NCI-H2196 treated with DMSO at 0.1 percent for 48 hours (cell line): ENCODE results near the gene YWHAB.
A peak's percentile ranks its signal among the peaks of the same experiment; 100 is the strongest.
"Not testable (repeated sequence)": the region's sequence is repeated elsewhere in the genome, so short reads cannot be mapped to it uniquely, and the experiment has no call there.

ENCODE experiments used
- DNase-seq: peaks from one replicate; lab custom pipeline; 2025; ENCODE audit not compliant: unreplicated experiment; lab: John Stamatoyannopoulos, UW

YWHAB gene

DNA sequence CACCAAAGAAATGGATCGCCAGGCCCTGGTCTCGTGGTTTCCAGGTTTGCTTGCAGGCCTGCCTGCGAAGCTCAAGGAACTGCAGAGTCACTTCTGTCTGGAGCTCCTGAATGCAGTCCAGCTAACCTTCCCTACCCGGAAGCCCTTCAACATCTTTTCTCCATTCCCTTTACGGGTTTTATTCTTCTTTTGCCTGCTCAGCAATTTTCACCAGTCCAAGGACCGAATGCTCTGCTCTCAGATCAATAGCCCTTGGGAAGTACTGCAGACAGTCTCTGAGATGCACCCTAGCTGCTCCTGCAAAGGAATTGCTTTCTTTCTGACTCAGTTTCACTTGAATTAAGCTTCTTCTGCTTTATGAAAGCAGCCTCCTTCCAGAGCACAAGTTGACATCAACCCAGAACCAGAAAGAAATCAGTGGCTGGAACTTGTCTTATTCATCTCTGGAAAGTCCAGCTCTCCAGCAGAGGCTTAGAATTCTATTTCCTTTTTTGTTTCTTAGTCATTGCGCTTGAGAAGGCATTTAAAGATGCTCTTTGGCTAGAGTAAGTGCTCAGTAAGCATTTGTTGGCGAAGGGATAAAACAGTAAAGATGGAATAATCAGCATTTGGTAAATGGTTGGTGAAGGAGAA, 18.7 kb upstream of the YWHAB start:
- no peak for DNase-seq

DNA sequence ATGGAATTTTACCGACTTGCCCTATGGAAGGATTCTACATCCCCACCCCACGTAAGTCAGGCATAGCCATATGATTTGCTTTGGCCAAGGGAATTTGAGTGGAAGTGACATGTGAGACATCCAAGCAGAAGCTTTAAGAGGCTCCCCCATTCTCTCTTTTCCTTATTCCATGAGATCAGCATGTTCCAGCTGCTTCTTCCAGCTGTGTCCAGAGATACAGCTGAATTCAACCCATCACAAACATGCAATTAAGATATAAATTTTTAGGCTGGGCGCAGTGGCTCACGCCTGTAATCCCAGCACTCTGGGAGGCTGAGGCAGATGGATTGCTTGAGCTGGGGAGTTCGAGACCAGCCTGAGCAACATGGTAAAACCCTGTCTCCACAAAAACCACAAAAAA, 16.0 kb upstream of the YWHAB start:
- DNase-seq: no peak

DNA sequence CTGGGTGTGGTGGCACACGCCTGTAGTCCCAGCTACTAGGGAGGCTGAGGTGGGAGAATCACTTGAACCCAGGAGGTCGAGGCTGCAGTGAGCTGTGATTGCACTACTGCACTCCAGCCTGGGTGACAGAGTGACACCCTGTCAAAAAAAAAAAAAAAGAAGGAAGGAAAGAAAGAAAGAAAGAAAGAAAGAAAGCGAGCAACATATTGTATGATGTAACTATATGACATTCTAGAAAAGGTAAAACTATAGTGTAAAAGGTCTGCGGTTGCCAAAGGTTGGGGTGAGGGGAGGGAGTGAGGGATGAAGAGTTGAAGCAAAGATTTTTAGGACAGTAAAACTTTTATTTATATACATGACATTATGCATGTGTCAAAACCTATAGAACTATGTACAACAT, 3.1 kb upstream of the YWHAB start:
- not testable (repeated sequence) for DNase-seq

DNA sequence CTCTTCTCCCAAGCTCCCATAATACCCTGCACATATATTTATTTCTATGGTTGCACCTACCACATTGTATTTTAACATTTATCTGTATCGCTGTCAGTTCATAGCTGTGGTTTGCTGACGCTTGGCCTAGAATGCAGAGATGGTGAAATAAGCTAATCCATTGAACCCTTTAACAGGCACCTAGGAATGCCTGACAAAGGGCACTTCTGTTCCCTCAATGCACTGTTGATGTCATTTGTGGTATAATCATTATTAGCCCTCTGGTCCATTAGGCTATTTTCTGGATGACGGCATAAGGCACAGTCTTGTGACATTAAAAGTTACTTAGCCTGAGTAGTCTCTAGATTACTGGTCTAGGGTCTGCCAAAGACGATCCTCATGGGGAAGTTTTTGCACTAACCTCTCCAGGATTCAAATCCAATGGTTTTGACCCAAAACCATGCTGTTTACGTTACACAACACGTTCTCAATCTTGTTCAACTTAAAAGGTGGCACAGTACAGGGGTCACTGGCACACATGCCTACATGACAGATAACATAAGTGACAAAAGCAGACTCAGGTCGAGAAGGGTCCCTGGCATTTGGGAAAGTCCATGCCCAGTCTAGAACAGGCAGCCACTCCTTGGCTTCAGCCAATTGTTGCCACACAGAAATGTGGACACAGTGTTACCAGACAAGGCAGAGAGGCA, 2.1 kb upstream of the YWHAB start:
- DNase-seq: no peak

DNA sequence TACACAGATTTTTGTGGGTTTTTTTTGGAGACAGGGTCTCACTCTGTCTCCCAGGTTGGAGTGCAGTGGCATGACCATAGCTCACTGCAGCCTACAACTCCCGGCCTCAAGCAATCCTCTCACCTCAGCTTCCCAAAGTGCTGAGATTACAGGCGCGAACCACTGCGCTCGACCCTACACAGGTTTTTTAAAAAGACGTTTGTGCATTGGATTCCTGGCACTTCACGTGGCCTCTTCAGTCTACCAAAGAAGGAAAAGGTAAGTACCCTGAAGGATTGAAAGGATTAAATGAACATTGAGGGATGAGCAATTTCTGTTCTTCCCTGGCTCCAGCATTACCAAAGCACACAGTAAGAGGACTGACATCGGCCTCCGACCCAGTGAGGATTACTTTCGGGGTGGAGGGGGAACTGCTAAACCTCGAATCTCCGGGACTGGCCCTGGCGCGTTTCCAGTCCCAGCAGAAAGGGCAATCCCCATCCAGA, 556 bp upstream of the YWHAB start:
- DNase-seq: no peak

DNA sequence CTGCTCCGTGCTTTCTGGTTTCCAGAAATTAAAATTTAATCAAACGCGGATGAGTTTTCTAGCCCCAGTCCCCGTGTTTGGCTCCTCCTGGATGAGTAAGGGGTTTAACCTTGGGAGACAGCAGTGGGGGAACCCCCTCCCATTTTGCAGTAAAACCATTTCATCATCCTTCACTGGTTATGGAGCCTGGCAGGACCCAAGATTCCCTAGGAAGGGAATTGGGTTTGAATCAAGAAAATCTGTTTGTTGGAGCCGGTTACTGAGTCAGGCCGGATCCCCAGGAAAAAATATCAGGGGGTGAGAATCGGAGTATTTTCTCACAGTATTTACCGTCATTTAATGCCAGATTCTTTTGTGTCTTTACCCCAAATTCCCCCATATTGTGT, 754 bp downstream of the YWHAB start:
- no peak for DNase-seq

DNA sequence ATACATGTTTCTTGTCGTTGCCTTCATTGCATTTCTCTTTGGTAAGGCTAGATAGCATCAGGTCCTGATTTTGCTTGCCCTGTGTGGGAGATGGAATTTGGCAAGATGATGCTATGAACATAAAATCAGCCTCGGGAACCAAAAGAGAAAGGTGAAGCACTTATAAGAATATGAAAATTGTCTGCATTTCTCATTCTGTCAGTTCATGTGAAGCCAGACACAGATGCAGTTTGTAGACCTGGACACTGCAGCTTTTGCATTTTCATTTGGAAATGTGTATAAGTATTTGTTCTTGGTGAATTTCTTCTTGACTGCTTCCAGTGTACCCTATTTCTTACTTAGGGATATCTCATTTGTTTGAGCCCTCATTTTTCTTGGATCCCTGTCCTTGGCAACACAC, 1.3 kb downstream of the YWHAB start:
- DNase-seq: no peak

DNA sequence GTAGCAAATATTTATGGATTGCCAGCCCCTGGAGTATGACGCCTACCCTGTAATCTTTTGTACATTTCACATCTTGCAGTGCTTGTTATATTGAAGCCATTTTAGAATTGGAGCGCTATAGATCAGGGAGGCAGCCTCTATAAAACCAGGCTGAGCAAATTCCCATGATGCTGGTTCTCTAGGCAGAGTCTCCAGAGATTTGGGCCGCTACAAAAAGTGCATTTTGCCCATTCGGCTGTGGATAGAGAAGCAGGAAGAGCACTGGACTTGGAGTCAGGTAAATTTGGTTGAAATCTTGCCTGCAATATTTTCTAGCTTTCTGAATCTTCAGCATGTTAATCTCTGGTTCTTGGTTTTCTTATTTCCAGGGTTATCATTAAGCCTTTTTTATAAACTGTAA, 2.0 kb downstream of the YWHAB start:
- DNase-seq: no peak

DNA sequence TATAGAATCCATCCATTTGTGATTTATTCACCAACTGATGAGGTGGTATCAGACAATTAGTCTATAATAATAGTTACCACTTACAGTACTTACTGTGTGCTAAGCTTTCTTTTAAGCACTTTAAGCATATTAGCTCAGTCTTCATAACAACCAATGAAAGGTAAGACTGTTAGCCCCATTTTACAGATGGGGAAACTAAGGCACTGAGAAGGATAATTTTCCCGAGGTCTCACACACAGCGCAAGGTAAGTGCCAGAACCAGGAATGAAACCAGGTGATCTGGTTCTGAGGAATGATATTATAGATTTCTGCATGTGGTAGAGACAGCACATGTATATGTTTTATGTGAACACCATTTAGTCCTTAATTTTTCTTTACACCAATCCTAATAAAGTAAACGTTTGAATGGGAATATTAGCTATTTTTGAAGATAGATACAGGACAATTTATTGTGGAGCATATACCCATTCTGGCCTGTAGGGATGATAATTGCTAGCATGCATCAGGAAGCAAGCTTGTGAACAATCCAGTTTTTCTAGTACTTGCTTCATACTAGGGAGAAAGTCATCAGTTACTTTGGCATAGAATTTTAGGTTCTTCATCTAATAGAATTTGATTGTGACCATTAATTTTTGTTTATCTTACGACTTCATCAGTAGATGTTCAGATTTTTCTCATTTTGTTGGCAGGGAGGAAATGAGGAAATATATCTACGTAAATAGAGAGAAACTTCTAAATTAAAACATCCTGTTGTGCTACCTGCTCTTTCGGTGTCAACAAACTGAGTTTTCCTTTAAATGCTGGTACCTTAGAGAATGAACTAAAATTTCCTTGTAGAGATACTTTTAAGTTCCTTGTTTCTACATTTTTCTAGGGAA, 3.0 kb downstream of the YWHAB start:
- DNase-seq: no peak

DNA sequence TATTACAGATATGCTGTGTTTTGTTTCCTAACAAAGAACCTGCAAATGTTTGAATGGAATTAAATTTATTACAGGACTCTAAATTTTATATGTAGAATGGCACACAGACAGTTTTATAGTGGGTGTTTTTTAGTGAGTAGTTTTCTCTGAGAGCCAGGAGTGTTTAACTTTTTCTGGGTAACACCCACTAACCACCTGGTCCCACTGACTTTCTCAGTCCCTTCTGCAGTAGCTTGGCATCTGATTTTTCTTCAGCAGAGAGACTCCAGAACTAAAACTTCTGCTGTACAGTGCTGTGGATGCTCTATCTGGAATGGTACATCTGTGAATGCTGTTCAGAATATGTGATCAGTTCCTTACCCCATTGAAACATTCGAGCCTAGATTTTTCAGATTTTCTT, 6.3 kb downstream of the YWHAB start:
- DNase-seq: no peak

DNA sequence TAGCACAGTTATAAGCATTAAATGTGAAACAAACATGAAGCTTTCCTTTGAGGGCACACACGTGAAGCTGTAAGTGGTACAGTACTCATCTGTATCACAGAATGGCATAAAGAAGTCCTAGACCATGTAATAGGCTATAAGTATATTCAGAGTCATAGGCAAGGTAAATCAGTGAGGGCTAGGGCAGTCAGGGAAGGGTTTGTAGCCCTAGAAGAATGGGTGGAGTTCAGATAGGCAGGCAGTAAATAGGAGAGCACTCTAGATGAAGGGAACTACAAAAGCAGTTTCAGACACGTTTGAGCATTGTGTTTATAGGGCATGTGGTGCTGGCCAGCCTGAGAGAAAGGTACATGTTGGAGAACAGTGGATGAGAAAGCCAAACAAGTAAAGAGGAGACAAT, 9.5 kb downstream of the YWHAB start:
- no peak for DNase-seq

DNA sequence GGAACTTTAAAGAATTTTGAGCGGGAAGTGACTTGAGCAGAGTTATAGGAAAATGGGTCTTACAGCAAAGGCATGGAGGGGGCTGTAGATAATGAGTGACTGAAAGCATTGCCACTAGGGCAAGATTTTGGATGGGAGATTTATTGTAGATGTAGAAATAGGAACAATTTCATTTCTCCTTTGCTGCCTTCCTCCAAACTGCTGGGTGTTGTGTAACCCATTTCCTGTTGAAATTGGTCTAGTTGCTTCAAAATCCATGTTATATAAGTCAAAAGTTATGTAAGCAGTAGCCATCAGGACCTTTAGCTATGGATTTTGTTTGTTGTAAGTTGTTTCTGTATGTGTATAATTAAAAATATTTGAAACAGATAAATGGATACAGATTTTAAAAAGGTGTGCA, 11.1 kb downstream of the YWHAB start:
- DNase-seq: no peak

DNA sequence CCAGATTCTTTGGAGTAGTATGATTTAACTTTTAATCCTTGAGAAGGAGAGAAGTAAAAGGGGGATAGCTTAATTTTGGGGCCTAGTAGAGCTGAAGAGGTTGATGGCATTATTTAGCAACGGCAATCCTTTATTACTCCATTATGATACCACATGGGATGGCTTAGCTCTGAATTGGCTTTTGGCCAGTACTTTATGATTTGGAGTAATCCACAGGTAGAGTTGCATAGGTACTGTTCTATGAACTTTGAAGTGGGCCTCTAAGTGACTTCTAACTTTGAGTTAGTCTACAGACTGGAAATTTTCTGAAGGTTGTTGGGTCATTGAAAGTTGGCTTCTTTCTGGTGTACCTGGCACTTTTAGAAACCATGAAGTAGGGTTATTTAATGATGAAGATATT, 11.6 kb downstream of the YWHAB start:
- DNase-seq: no peak

DNA sequence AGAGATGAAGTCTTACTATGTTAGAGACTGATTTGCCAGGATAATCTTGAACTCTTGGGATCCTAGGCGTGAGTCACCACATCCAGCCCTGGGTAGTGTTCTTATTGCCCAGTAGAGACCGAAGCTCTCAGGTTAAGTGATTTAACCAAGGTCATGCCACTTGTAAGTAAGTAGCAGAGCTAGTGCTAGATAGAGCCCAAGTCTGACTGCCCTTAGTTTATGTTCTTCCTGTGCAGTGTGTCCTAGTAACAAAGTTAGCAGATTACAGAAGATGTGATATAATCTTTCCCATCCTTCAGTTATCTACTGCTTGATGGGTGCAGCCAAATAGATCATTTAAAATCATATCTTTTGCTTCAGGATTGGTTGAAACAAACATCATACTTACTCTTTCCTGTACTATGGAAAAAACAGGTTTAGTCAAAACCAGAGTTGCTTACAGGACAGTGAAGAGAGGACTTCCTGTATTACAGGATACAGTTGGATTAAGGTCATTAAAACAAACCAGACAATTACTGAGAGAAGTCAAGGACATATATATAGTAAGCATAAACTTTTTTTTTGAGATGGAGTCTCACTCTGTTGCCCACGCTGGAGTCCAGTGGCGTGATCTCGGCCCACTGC, 14.8 kb downstream of the YWHAB start:
- DNase-seq: no peak

DNA sequence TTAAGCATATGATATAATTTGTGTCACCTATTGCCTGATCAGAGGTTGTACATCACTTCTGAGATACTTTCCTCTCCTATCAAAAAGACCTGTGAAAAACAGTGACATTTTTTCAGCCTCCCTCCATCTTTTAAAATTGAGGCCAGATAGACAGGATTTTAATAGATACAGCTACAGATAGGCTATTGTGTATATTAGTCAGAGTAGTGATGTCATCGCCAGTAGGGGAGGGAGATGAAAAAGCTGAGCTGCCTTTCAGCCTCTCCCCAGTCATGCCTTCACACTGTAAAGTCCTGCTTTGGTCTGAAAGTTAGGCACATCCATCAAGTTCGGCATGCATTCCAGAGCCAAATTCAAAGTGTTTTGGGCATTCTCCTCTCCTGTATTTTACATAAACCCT, 16.5 kb downstream of the YWHAB start:
- DNase-seq: no peak

DNA sequence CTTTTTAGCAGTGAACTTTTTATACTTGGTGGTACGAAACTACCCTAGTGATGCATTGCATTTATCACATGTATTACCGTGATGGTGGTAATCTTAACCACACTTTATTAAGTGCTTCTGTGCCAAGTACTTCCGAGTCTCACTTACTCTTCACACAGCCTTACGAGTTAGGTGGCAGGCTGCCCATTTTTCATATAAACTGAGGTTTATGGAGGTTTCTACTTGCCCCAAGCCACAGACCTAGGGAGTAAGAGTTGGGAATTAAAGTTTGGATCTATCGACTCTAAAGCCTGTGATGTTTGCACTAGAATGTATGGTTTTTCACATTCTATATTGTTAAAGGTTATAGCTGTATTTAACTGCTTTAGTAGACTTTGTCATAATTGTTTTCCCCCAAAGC, 18.9 kb downstream of the YWHAB start:
- DNase-seq: no peak

DNA sequence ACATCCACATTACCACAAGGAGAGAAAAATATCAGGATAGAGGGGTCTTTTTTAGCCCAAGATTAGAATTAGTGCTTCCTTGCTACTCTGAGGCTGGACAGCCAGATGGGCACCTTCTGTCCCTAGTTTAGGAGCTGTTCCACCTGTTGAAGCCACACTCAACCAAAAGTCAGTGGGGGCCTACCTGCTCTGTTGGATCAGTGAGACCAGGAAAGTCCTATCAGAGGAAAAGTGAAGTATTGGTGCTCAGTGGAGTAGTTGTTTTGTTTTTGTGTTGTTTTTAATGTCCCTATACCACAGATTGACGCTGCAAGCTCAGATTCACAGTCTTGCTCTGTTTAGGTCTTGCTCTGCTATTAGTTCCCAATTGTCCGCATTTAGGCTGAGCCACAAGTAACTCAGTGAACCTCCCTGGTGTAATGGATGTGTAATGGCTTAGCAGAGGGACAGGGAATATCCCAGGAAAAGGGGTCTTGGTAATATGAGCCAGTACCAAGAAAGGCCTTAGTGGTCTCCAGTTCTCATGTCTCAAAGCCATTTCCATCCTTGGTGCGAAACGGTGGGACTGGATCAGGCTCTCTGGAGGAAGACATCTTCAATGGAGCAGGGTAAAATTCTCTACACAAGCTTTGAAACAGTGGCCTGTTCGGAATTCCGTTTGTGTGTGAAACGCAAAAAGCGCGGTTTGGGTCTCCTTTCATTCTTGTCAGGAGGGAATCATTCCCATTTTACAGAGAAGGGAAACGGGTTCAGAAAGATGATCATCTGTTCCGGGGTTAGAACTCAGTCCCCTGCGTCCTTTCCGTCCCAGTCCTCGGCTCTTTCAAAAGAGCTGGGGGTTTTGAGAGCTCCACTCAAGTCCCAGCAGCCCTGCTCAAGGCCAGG, 23.7 kb downstream of the YWHAB start:
- DNase-seq: no peak

DNA sequence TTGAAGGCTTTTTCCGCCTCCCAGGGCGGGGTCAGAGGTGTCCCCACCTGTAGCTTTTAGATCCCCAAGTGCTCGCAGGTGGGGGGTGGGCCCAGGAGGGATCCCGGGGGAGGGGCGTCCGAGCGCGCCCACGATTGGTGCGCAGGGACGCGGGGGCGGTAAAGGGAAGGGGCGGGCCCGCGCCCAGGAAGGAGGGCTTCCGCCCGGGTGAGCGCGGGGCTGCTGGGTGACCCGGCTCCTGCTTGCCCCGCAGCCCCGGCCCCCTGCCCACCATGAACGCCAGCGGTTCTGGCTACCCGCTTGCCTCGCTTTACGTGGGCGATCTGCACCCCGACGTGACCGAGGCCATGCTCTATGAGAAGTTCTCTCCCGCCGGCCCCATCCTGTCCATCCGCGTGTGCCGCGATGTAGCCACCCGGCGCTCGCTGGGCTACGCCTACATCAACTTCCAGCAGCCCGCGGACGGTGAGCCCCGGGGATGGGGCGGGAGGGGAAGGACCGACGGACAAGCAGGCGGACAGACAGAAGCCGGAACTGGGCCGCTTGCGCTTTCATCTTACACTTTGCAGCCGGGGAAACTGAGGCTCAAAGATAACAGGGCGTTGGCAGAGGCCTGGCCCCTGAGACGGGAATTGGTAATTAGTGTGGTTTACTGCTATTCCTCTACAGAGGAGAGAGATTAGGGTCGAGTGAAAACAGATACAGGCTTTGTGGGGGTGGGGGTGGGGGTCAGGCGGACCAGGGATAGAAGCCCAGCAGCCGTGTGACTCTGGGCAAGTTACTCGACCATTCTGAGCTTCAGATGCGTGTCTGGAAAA, 24.6 kb downstream of the YWHAB start, which contains the start of gene PABPC1L:
Gene PABPC1L, plus strand, starts transcription at position 189 of the 818 bp plus-strand sequence. Its CDS starts 84 bp downstream, at position 273.
- DNase-seq: peak; percentile 76

DNA sequence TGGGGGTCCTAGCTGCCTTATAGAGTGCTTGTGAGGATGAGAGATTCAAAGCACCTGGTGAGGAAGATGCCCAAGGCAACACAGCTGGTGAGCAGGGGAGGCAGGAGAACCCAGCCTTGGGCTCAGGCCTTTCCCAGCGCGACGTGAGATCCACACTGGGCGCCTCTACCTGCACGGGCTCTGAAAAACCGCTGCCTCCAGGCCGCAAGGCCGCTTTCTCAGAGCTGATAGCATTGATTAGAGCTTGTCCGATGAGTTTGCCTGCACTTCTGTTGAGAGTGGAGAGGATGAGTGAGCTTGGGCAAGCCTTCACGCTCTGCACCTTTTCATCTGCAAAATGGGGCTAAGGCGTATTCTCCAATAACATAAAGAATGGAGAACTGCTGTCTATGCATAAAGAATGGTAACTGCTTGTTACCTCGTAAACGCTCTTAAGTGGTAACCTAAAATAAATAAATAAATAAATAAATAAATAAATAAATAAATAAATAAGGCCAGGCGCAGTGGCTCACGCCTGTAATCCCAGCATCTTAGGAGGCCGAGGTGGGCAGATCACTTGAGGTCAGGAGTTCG, 25.3 kb downstream of the YWHAB start:
- DNase-seq: no peak
